GM23338 (cell line): Measurements from ENCODE around the gene PTPRS. TPM values are rescaled to one million over a fixed set of nuclear protein-coding genes. Genes with fewer than 3 reads are reported as not detected.

ENCODE experiments used
- ATAC-seq: fragments of 200-7000 bp; cut with Tn5 transposase; 3 replicates; pipeline ENCODE4 v1.9.1; 2020
- DNase-seq: peaks from one replicate; pipeline ENCODE4 v3.0.0-alpha.2; 2015; ENCODE audit warnings: low spot score
- H2AFZ ChIP-seq: fragments of 200-600 bp; sonication (generic); 2 replicates; pipeline ENCODE4 v1.8.0; 2016; ENCODE audit warnings: antibody characterized with exemption, mild to moderate bottlenecking, moderate library complexity
- H3F3A ChIP-seq: fragments of 200-600 bp; sonication (generic); replicated peaks from 2 replicates; pipeline ENCODE4 v1.8.0; 2017; ENCODE audit warnings: antibody characterized with exemption, mixed run types, low read depth
- H3K27ac ChIP-seq: fragments of 200-600 bp; sonication (generic); 2 replicates; pipeline ENCODE4 v1.6.1; 2016; ENCODE audit warnings: low read depth
- H3K27me3 ChIP-seq: fragments of 200-600 bp; sonication (generic); 2 replicates; pipeline ENCODE4 v1.8.0; 2016; ENCODE audit warnings: mild to moderate bottlenecking, mixed run types, moderate library complexity; ENCODE audit not compliant: insufficient read depth
- H3K36me3 ChIP-seq: fragments of 200-600 bp; sonication (generic); 2 replicates; pipeline ENCODE4 v1.8.0; 2016; ENCODE audit warnings: mild to moderate bottlenecking; ENCODE audit not compliant: insufficient read depth
- H3K4me1 ChIP-seq: fragments of 200-600 bp; sonication (generic); 2 replicates; pipeline ENCODE4 v1.8.0; 2016; ENCODE audit warnings: mild to moderate bottlenecking, moderate library complexity; ENCODE audit not compliant: insufficient read depth
- H3K4me2 ChIP-seq: fragments of 200-600 bp; sonication (generic); 2 replicates; pipeline ENCODE4 v1.7.1; 2017; ENCODE audit warnings: mixed run types
- H3K4me3 ChIP-seq: fragments of 200-600 bp; sonication (generic); 2 replicates; pipeline ENCODE4 v1.6.1; 2016; ENCODE audit warnings: mixed run types
- H3K79me2 ChIP-seq: fragments of 200-600 bp; sonication (generic); replicated peaks from 2 replicates; pipeline ENCODE4 v1.8.0; 2017; ENCODE audit warnings: mild to moderate bottlenecking; ENCODE audit not compliant: insufficient read depth
- H3K9me2 ChIP-seq: fragments of 200-600 bp; sonication (generic); 2 replicates; pipeline ENCODE4 v1.8.0; 2017; ENCODE audit not compliant: insufficient read depth
- H4K20me1 ChIP-seq: fragments of 200-600 bp; sonication (generic); replicated peaks from 2 replicates; pipeline ENCODE4 v1.8.0; 2017; ENCODE audit warnings: mild to moderate bottlenecking; ENCODE audit not compliant: insufficient read depth
- H3K27ac Mint-ChIP-seq: 2 replicates; pipeline ENCODE4 v1.8.0; 2020; ENCODE audit warnings: inconsistent platforms, mild to moderate bottlenecking, moderate library complexity, mixed read lengths
- H3K27me3 Mint-ChIP-seq: 3 replicates; pipeline ENCODE4 v1.8.0; 2022; ENCODE audit warnings: low read depth, mild to moderate bottlenecking, moderate library complexity, mixed read lengths, inconsistent platforms; ENCODE audit not compliant: insufficient read depth, poor library complexity
- H3K36me3 Mint-ChIP-seq: 3 replicates; pipeline ENCODE4 v1.8.0; 2021; ENCODE audit warnings: low read depth, mild to moderate bottlenecking, inconsistent platforms, moderate library complexity, mixed read lengths
- H3K4me1 Mint-ChIP-seq: 3 replicates; pipeline ENCODE4 v1.8.0; 2020; ENCODE audit warnings: mild to moderate bottlenecking, inconsistent platforms, mixed read lengths
- H3K4me3 Mint-ChIP-seq: 3 replicates; pipeline ENCODE4 v1.8.0; 2021; ENCODE audit warnings: moderate library complexity, mild to moderate bottlenecking, inconsistent platforms, mixed read lengths
- H3K9me3 Mint-ChIP-seq: 3 replicates; pipeline ENCODE4 v1.8.0; 2020; ENCODE audit warnings: moderate library complexity, mild to moderate bottlenecking, inconsistent platforms, mixed read lengths
- CREB1 ChIP-seq: fragments of 250-450 bp; sonication (Bioruptor Pico); IDR thresholded peaks from 2 replicates; pipeline ENCODE4 v1.5.0; 2020; ENCODE audit warnings: low read depth, mild to moderate bottlenecking, moderate library complexity
- CTCF ChIP-seq, 2 experiments: fragments of 200-600 bp in 1 of 2; sonication (generic) in 1 of 2; conservative IDR thresholded peaks; 2 replicates each; pipeline versions ENCODE4 v1.5.1 to v1.6.1; 2016 to 2017; ENCODE audit warnings: antibody characterized with exemption in 2 of 2, low read depth in 2 of 2, mild to moderate bottlenecking in 2 of 2, moderate library complexity in 1 of 2
- ETS1 ChIP-seq: IDR thresholded peaks from 2 replicates; pipeline ENCODE4 v1.6.1; 2016; ENCODE audit warnings: antibody characterized with exemption
- JUNB ChIP-seq: IDR thresholded peaks from one replicate; pipeline ENCODE4 v1.6.1; 2016; ENCODE audit warnings: antibody characterized with exemption; ENCODE audit not compliant: unreplicated experiment
- POLR2AphosphoS5 ChIP-seq: IDR thresholded peaks from 2 replicates; pipeline ENCODE4 v1.6.1; 2016; ENCODE audit warnings: antibody characterized with exemption, low read depth
- STAT1 ChIP-seq: IDR thresholded peaks from one replicate; pipeline ENCODE4 v1.6.1; 2016; ENCODE audit warnings: antibody characterized with exemption; ENCODE audit not compliant: unreplicated experiment
- ZNF331 ChIP-seq: fragments of 250-450 bp; sonication (Bioruptor Pico); IDR thresholded peaks from 2 replicates; pipeline ENCODE4 v1.5.0; 2020; ENCODE audit warnings: low read depth, mild to moderate bottlenecking, moderate library complexity
- polyA plus RNA-seq: library from polyadenylated mRNA; unstranded; fragments of >200 nt; fragmentation: Nextera tagmentation; extraction: Ambion mirVana; gene quantifications from 2 replicates; pipeline ENCODE4 v1.2.1, GENCODE V29; 2016
- total RNA-seq: library from RNA; depleted of rRNA; stranded (reverse); fragments of >200 nt; shearing (Covaris generic); gene quantifications from 2 replicates; pipeline ENCODE4 v1.2.3, GENCODE V29; 2014
- TF ChIP-seq, protein P1 (sequence below): fragments of 250-450 bp; sonication (Bioruptor Pico); IDR thresholded peaks from 2 replicates; pipeline ENCODE4 v1.5.0; 2020; ENCODE audit warnings: mild to moderate bottlenecking, moderate library complexity

Gene PTPRS
- total and polyA plus RNA-seq, 2 experiments from 2014 or later: 20.7 to 290 TPM

DNA sequence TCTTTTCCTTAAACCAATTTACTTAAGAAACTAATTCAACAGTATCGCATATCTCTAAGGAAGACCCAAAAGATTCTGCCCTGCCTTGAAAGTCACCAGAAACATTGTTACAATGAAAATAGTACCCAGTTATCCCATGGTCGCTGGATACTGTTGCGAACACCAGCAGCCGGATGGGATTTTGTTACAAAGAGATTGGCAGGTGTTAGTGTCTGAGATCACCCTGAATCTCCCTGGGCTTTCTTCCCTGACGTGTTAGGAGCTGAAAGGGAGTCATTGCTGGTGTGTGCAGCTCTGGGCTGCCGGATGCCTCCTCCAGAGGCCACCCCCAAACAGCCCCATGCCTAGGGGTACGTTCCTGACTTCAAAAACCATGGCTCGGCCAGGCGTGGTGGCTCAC, 38.2 kb downstream of the PTPRS start:
- no peak overlapping the region for H3K4me2 ChIP-seq
- no peak for TF ChIP-seq POLR2AphosphoS5
- no peak for TF ChIP-seq ZNF331 (CRISPR knock-in tag)
- no peak for TF ChIP-seq JUNB
- TF ChIP-seq, protein P1, sequence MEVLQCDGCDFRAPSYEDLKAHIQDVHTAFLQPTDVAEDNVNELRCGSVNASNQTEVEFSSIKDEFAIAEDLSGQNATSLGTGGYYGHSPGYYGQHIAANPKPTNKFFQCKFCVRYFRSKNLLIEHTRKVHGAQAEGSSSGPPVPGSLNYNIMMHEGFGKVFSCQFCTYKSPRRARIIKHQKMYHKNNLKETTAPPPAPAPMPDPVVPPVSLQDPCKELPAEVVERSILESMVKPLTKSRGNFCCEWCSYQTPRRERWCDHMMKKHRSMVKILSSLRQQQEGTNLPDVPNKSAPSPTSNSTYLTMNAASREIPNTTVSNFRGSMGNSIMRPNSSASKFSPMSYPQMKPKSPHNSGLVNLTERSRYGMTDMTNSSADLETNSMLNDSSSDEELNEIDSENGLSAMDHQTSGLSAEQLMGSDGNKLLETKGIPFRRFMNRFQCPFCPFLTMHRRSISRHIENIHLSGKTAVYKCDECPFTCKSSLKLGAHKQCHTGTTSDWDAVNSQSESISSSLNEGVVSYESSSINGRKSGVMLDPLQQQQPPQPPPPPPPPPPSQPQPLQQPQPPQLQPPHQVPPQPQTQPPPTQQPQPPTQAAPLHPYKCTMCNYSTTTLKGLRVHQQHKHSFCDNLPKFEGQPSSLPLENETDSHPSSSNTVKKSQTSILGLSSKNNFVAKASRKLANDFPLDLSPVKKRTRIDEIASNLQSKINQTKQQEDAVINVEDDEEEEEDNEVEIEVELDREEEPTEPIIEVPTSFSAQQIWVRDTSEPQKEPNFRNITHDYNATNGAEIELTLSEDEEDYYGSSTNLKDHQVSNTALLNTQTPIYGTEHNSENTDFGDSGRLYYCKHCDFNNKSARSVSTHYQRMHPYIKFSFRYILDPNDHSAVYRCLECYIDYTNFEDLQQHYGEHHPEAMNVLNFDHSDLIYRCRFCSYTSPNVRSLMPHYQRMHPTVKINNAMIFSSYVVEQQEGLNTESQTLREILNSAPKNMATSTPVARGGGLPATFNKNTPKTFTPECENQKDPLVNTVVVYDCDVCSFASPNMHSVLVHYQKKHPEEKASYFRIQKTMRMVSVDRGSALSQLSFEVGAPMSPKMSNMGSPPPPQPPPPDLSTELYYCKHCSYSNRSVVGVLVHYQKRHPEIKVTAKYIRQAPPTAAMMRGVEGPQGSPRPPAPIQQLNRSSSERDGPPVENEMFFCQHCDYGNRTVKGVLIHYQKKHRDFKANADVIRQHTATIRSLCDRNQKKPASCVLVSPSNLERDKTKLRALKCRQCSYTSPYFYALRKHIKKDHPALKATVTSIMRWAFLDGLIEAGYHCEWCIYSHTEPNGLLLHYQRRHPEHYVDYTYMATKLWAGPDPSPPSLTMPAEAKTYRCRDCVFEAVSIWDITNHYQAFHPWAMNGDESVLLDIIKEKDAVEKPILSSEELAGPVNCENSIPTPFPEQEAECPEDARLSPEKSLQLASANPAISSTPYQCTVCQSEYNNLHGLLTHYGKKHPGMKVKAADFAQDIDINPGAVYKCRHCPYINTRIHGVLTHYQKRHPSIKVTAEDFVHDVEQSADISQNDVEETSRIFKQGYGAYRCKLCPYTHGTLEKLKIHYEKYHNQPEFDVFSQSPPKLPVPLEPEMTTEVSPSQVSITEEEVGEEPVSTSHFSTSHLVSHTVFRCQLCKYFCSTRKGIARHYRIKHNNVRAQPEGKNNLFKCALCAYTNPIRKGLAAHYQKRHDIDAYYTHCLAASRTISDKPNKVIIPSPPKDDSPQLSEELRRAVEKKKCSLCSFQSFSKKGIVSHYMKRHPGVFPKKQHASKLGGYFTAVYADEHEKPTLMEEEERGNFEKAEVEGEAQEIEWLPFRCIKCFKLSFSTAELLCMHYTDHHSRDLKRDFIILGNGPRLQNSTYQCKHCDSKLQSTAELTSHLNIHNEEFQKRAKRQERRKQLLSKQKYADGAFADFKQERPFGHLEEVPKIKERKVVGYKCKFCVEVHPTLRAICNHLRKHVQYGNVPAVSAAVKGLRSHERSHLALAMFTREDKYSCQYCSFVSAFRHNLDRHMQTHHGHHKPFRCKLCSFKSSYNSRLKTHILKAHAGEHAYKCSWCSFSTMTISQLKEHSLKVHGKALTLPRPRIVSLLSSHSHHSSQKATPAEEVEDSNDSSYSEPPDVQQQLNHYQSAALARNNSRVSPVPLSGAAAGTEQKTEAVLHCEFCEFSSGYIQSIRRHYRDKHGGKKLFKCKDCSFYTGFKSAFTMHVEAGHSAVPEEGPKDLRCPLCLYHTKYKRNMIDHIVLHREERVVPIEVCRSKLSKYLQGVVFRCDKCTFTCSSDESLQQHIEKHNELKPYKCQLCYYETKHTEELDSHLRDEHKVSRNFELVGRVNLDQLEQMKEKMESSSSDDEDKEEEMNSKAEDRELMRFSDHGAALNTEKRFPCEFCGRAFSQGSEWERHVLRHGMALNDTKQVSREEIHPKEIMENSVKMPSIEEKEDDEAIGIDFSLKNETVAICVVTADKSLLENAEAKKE: no peak
- TF ChIP-seq CTCF (conservative IDR thresholded peaks at IDR 0.05; ENCODE audit: low read depth in 2 of 2): no peak
- no peak for TF ChIP-seq ETS1
- TF ChIP-seq CREB1 (CRISPR knock-in tag): no peak
- no peak for TF ChIP-seq STAT1
- H3K4me3 Mint-ChIP-seq: no peak overlapping the region
- H4K20me1 ChIP-seq: peaks cover 41% of the 10 kb centered on the region
- H3K36me3 ChIP-seq: no peaks in the 10 kb centered on the region
- no peaks in the 10 kb centered on the region for H3K9me2 ChIP-seq
- no peaks in the 10 kb centered on the region for H3K27me3 ChIP-seq
- peaks cover 86% of the 10 kb centered on the region for H3K79me2 ChIP-seq
- no peaks in the 10 kb centered on the region for H3K9me3 Mint-ChIP-seq
- no peak overlapping the region for H3K4me3 ChIP-seq
- H3K27ac Mint-ChIP-seq: no peak overlapping the region
- peaks cover 2% of the 10 kb centered on the region for H3K27me3 Mint-ChIP-seq
- H3K36me3 Mint-ChIP-seq: peaks cover 11% of the 10 kb centered on the region
- DNase-seq (no peak), ATAC-seq (no peak)
- no peak overlapping the region for H3K27ac ChIP-seq
- peaks cover 8% of the 10 kb centered on the region; the same call in 2 of the 3 replicates for H3K4me1 Mint-ChIP-seq
- H3K4me1 ChIP-seq: no peaks in the 10 kb centered on the region
- no peaks in the 10 kb centered on the region for H3F3A ChIP-seq
- no peak overlapping the region for H2AFZ ChIP-seq
